HG03097 (cell line): ENCODE results near the gene SEL1L3.
A peak's percentile ranks its signal among the peaks of the same experiment; 100 is the strongest.
"Not testable (repeated sequence)": the region's sequence is repeated elsewhere in the genome, so short reads cannot be mapped to it uniquely, and the experiment has no call there.

Source experiments
- ATAC-seq: cut with Tn5 transposase; IDR thresholded peaks from one replicate; pipeline ENCODE4 v1.9.1; 2021; ENCODE audit not compliant: unreplicated experiment, low FRiP score

SEL1L3 gene

GRCh38 chr4:25862411-25863346 is at the start of gene SEL1L3:
Gene SEL1L3, minus strand, starts transcription at chr4:25862988. Its CDS starts 152 bp downstream, at chr4:25862836.
- peak; percentile 35 for ATAC-seq

DNA sequence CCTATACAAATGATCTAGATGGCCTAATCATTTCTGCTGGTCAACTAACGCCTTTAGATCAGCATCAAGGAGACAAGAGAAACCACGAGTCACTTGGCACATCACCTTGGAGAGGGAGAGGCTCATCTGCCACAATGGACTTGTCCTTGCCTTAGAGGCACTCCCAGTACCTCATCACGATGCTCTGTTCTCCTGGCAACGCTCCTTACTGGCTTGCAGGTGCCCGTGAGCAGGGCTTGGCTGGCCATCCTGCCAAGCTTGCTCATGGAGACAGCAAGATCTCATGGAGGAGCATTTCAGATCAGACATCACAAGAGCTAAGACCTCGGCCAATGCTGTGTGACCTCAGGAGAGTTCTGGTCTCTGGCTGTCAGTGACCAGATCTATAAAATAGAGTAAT is 48.6 kb upstream of the SEL1L3 start:
- no peak for ATAC-seq

GRCh38 chr4:25908491-25908901 is 45.7 kb upstream of the SEL1L3 start:
- ATAC-seq, result no peak

GRCh38 chr4:25906113-25906512 is 43.3 kb upstream of the SEL1L3 start:
- not testable (repeated sequence) for ATAC-seq

DNA sequence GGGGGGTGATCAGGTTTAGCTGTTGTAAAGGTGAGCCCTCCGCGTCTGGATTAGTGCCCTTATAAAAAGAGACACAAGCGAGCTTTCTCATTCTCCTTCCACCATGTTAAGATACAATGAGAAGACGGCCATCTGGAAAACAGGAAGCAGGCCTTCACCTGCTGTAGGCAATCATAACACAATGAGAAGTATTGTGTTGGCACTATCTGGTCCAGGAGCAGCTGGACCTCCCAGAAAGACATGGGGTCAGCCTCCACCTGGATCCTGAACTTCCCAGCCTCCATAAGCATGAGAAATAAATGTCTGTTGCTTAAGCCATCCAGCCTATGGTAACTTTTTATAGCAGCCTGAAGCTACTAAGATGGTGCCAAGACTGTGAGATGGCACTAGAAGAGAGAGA is 42.6 kb upstream of the SEL1L3 start:
- ATAC-seq, result no peak

- no peak for ATAC-seq
These were observed 41.9 kb upstream of the SEL1L3 start for GRCh38 chr4:25904748-25905082.

GRCh38 chr4:25903900-25904747 is 41.3 kb upstream of the SEL1L3 start:
- ATAC-seq, result no peak

- no peak for ATAC-seq
These were observed 38.2 kb upstream of the SEL1L3 start for GRCh38 chr4:25901030-25901430.

DNA sequence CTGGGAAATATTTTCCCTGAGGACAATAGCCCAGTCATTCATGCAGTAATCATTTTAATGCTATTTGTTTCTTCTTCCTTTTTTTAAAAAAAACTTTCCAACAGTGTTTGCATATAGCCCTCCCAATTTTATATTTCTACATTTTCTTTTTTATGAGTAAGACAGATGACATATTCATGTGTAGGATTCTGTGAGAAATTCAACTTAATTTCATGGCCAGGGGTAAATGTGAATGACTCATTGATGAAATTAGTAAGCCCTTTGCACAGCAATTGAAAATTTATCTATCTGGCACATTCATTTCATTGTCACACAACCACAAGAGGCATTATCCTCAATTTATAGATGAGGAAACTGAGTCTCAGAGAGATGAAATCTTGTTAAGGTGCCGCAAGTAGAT is 37.5 kb upstream of the SEL1L3 start:
- no peak for ATAC-seq

GRCh38 chr4:25896776-25897539 is 34.2 kb upstream of the SEL1L3 start:
- no peak for ATAC-seq

DNA sequence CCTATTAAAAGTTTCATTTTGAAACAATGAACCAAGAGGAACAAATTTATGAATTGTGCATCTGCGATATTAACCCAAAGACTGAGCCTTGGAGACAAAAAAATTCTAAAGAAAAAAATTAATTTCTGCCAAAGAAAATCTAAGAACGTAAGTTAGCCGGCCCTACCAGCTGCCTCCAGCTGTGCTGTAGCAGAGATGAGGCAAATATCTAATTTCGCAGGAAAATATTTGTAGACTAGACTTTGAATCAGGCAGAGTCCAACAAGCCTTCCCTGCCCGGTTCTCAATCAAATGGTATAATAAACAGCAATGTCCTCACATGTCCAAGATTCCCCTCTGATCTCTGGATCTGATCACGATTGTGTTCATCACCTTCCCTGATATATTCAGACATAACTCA is 30.0 kb upstream of the SEL1L3 start:
- ATAC-seq, result no peak

DNA sequence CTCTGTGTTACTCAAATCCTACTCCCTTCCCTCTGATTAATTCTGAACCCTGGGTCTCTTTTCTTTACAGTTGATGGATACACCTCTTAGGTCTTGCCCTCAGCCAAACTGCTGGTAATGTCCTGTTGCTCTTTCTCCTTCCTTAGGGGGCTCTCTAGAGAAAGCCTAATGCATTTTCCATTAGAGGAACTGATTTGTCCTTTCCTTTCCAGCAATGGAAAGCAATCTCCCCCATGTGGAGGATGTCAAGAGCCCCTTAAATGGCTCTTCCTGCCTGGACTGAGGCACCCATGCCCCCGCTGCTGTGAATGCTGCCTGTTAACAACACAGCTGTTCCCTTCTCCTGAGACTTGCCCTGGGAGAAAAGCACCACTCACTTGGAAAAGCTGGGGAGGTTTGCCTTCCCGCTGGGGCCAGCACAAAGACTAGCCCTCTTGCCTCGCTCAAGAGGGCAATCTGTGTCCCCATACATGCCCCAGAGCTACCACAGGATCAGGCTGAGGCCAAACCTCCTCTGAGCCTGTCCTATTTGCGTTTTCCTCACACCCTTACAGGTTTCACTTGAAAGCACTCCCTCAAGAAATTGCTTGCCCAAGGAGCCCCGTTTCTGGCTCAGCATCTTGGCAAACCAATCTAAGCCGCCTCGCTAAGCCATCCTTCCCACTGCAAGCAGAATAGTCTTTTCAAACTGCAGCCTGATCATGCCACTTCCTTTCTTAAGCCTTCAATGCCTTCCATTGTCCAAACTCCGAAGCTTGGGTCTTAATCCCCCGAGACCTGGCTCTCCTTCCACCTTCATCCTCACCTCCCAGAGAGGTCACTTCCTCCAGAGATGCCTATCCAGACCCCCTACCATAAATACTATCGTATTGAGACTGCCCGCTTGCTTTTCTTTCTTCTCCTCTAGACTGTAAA is 28.0 kb upstream of the SEL1L3 start:
- ATAC-seq, result no peak

- no peak for ATAC-seq
These were observed 27.1 kb upstream of the SEL1L3 start for GRCh38 chr4:25889589-25890503.

DNA sequence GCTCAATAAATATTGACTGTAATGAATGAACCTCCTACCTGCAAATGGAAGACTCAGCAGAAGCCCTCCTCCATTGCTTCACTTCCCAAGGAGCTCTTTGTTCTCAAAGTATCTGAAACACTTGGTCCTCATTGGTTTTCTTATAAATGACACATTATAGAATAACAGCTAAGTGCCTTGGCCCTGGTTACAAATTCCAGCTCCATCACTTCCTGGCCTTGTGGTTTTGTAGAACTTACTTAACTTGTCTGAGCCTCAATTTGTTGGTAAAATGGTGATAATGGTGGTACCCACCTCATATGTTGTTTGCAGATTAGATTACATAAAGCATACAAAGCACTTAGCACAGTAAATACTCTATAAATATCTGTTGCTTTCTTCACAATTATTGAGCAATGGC is 26.0 kb upstream of the SEL1L3 start:
- no peak for ATAC-seq

DNA sequence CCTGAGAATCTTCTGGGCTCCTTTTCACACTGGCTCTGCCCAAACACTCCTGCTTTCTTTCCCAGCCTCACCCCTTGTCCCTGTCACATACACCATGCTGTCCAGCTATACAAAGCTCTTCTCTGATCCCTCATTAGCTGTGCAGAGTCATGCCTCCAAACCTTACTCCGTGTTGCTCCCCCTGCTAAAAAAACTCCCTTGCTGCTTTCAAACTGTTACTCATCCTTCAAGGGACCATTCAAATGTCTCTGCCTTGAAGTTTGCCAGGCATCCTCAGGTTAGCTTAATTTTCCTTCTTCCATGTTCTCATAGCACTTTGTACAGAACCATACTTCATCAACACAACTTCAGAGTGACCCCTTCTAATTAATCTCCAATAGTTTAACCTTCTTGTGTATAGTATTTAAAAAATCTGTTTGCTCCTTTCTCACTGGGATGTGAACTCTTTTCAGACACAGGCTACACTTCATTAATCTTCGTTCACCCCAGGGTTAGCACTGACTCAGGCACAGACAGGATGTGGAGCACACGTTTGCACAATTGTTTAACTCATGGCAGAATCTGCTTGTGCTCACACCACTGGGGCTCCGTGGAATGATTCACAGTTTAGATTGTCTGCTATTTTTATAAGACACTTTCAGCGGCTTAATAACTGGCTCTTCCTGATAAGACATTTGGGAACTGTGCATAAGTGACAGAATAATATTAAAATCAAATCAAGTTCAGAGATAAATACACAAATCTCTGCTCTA is 21.4 kb upstream of the SEL1L3 start:
- no peak for ATAC-seq

DNA sequence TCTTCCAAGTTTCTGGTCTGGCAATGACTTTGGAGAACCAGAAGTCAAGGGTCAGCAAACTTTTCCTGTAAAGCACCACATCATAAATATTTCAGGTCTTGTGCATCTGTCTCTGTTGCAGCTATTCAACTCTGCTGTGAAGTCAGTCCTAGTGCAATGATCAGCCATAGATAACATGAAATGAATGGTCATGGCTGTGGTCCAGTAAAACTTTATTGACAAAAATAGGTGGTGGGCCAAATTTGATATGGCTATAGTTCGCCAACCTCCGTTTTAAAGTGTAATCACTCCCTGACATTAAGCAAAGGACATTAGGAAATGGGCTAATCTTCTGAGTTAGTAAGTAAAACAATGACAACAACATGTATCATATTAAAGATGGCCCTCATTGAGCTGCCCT is 20.8 kb upstream of the SEL1L3 start:
- no peak for ATAC-seq

DNA sequence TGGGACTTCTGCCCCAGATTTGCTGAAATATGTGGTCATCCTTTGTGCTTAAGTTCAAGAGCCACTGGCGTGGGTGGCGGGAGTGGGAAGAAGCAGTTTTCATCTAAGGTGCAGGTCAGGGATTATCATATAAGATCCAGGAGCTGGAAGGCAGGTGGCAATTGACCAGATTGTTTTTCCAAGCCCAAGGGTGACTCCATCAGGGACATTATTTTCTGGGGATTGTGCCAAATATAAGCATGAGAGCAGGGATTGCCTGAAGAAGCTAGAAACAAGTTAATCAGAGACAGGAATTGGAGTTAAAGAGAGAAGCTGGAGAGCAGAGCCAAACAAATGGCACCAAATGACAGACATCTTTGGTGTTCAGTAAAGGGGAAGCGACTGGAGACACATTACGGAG is 19.4 kb upstream of the SEL1L3 start:
- ATAC-seq, result no peak

DNA sequence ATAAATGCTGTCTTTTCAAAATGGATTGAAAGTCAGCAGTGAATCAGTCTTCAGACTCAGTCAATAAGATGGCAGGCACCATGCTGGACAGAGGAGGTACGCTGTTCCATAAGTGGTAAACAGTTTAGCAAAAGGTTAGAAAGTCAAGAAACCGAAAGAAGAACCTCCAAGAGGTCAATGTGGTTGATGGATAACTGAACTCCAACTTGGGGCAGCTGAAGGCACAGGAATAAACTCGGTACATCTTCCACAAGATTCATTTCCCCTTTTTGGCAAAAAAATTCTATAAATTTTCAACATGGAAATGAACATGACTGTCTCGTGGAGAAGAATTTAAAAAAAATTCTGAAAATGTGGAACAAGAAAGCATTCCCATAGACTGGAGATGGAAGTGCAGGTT is 18.4 kb upstream of the SEL1L3 start:
- no peak for ATAC-seq
